GM15510 (cell line): ENCODE measurements around the gene IQCH.

ENCODE experiments used
- POLR2A ChIP-seq: IDR thresholded peaks from 3 replicates; pipeline ENCODE4 v1.6.1; 2011; ENCODE audit warnings: borderline replicate concordance; ENCODE audit not compliant: insufficient read length; ENCODE audit errors: extremely low read depth

Gene IQCH

GRCh38 chr15:67465196-67465952 lies 210.8 kb downstream of the IQCH start:
- TF ChIP-seq POLR2A: no peak

GRCh38 chr15:67468416-67468815 lies 213.8 kb downstream of the IQCH start:
- TF ChIP-seq POLR2A: no peak

- TF ChIP-seq POLR2A: no peak
These were observed 215.1 kb downstream of the IQCH start for GRCh38 chr15:67469680-67470079.

- TF ChIP-seq POLR2A: no peak
These were observed 218.4 kb downstream of the IQCH start for GRCh38 chr15:67472957-67473356.

GRCh38 chr15:67474405-67475110 lies 220.0 kb downstream of the IQCH start:
- no peak for TF ChIP-seq POLR2A

GRCh38 chr15:67479781-67480505 lies 225.4 kb downstream of the IQCH start:
- TF ChIP-seq POLR2A: no peak

GRCh38 chr15:67480741-67481140 lies 226.2 kb downstream of the IQCH start:
- TF ChIP-seq POLR2A: no peak

GRCh38 chr15:67481680-67482079 lies 227.1 kb downstream of the IQCH start:
- TF ChIP-seq POLR2A: no peak

- no peak for TF ChIP-seq POLR2A
These were observed 241.0 kb downstream of the IQCH start for GRCh38 chr15:67495585-67495984.

- no peak for TF ChIP-seq POLR2A
These were observed 246.7 kb downstream of the IQCH start for GRCh38 chr15:67501177-67501835.

- no peak for TF ChIP-seq POLR2A
These were observed 247.4 kb downstream of the IQCH start for GRCh38 chr15:67501836-67502461.

GRCh38 chr15:67504056-67504455 lies 249.5 kb downstream of the IQCH start:
- no peak for TF ChIP-seq POLR2A

GRCh38 chr15:67504796-67505195 lies 250.2 kb downstream of the IQCH start:
- TF ChIP-seq POLR2A: no peak
